ENCODE results near the gene TMEM18.

GRCh38 chr2:625415-626333 is 51.5 kb downstream of the TMEM18 start:
- TF ChIP-seq CTCF (conservative IDR thresholded peaks at IDR 0.05; ENCODE audit: low read depth, low read length), result no peak
- TF ChIP-seq RFX5 (IDR thresholded peaks at IDR 0.05; ENCODE audit: low read depth, low read length), result no peak
- no peak for TF ChIP-seq POLR2A (IDR thresholded peaks at IDR 0.05; ENCODE audit: low read depth, low read length)
- TF ChIP-seq MAFK (IDR thresholded peaks at IDR 0.05; ENCODE audit: low read depth, low read length), result no peak
- no peak for TF ChIP-seq MAZ (IDR thresholded peaks at IDR 0.05; ENCODE audit: borderline replicate concordance, low read depth, low read length)
- no peak for TF ChIP-seq CHD1 (IDR thresholded peaks at IDR 0.05; ENCODE audit: low read depth, low read length)
- no peak for TF ChIP-seq MXI1 (IDR thresholded peaks at IDR 0.05; ENCODE audit: borderline replicate concordance, low read depth, low read length)
- no peak for TF ChIP-seq USF2 (IDR thresholded peaks at IDR 0.05; ENCODE audit: low read depth, low read length)
- no peak for TF ChIP-seq BHLHE40 (IDR thresholded peaks at IDR 0.05; ENCODE audit: low read depth, low read length)
- TF ChIP-seq NFE2L2 (IDR thresholded peaks at IDR 0.05; ENCODE audit: low read depth, low read length), result no peak
- TF ChIP-seq SMC3 (IDR thresholded peaks at IDR 0.05; ENCODE audit: low read depth, low read length), result no peak
- no peak for TF ChIP-seq CEBPB (IDR thresholded peaks at IDR 0.05; ENCODE audit: low read depth, low read length)

Measured in IMR-90 (cell line).